Body of pancreas (tissue), 4 donors: ENCODE results near the gene CDK14.

ENCODE experiments used
- CTCF ChIP-seq, 7 experiments: fragments of 450-650 bp in 4 of 7; fragments of 200-600 bp in 3 of 7; sonication (generic) in 3 of 7; IDR thresholded peaks; one replicate each; pipeline ENCODE4 v1.5.1; 2016 to 2019; ENCODE audit warnings: antibody characterized with exemption in 7 of 7
- POLR2A ChIP-seq, 3 donors: fragments of 450-650 bp; IDR thresholded peaks; one replicate each; pipeline ENCODE4 v1.6.1; 2016; ENCODE audit warnings: antibody characterized with exemption in 3 of 3, mild to moderate bottlenecking in 2 of 3

GRCh38 chr7:90629297-90629918 lies 33.3 kb downstream of the CDK14 start:
- TF ChIP-seq CTCF (IDR thresholded peaks at IDR 0.05) (peak in 6 of 7 experiments; percentile 38 to 64 (median 52)), POLR2A (IDR thresholded peaks at IDR 0.05) (no peak)
